ENCODE data around the gene GPR108. TPM values are rescaled to one million over a fixed set of nuclear protein-coding genes. Genes with fewer than 3 reads are reported as not detected.

Gene GPR108
- total and polyA plus RNA-seq, 2 of the 13 experiments (the other 11 are each of a cell fraction or from before 2014, with no cell fraction given), result 36.4 to 63.0 TPM

DNA sequence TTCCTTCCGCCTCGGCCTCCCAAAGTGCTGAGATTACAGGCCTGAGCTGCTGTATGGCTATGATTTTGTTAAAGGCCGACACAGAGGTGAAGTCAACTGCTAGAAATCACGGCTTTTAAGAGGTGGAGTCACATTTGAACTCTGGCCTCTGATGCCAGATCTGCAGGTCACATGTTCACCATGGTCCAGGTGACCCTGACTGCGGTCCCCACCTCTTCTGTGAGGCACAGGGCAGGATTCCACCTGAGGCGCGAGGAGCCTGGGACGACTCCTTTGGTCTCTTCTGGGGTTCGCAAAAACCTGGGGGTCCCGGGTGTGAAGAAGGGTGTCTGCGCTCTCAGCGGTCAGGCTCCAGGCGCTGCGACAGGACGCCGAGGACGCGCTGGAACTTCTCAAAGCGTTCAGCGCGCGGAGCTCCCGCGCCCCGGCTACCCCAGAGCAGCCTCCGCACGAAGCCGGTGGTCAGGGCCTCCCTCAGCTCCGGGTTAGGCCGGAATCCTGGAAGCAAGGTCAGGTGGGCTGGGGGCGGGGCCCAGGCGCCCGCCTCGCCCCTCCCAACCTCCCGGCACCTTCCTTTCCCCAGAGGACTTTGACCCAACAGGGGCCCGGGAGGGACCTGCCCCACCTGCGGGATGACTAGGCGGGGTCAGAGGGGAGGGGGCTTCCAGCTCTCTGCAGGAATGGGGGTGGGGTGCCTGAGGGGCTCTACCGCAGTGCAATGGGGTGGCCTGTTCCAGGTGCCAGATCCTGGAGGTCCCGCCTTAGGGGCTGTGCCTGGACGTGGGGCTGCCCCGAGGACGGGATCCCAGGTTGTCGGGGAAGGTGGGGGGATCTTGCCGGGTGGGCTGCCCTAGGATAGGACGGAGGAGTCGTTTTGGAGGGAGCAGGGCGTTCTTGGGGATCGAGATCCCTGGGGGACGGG, 15.1 kb upstream of the GPR108 start (continued):
- peak; percentile 74; the same call in 1 of the 2 replicates for TF ChIP-seq ZBTB34 (CRISPR knock-in tag; IDR thresholded peaks at IDR 0.05)
- TF ChIP-seq AKNA (CRISPR knock-in tag; IDR thresholded peaks at IDR 0.05; ENCODE audit: borderline replicate concordance), result 0 out of 2 replicates have a peak, but pooled peaks have one; percentile 32
- TF ChIP-seq THYN1 (CRISPR knock-in tag; IDR thresholded peaks at IDR 0.05; ENCODE audit: borderline replicate concordance, low read depth), result no peak
- no peak for TF ChIP-seq ZNF660 (CRISPR knock-in tag; IDR thresholded peaks at IDR 0.05; ENCODE audit: borderline replicate concordance, low read depth)
- TF ChIP-seq ZNF256 (CRISPR knock-in tag; conservative IDR thresholded peaks at IDR 0.05), result no peak
- TF ChIP-seq ZNF737 (CRISPR knock-in tag; IDR thresholded peaks at IDR 0.05; ENCODE audit: borderline replicate concordance), result no peak
- TF ChIP-seq STAT5B (CRISPR knock-in tag; IDR thresholded peaks at IDR 0.05), result no peak
- TF ChIP-seq ARHGAP35 (CRISPR knock-in tag; IDR thresholded peaks at IDR 0.05; ENCODE audit: borderline replicate concordance), result peak; percentile 79; the same call in 1 of the 2 replicates
- peak; percentile 56; the same call in 1 of the 2 replicates for TF ChIP-seq KLF11 (CRISPR knock-in tag; IDR thresholded peaks at IDR 0.05)
- TF ChIP-seq TOPORS (CRISPR knock-in tag; IDR thresholded peaks at IDR 0.05), result 0 out of 2 replicates have a peak, but pooled peaks have one; percentile 35
- 0 out of 2 replicates have a peak, but pooled peaks have one; percentile 17 for TF ChIP-seq ZNF546 (CRISPR knock-in tag; conservative IDR thresholded peaks at IDR 0.05)
- TF ChIP-seq, protein P1, sequence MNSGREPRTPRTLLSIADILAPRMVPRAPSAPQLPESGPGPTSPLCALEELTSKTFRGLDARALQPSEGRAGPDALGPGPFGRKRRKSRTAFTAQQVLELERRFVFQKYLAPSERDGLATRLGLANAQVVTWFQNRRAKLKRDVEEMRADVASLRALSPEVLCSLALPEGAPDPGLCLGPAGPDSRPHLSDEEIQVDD (CRISPR knock-in tag; IDR thresholded peaks at IDR 0.05; ENCODE audit: borderline replicate concordance), result peak; percentile 20; the same call in 1 of the 2 replicates
- no peak for TF ChIP-seq HOXA9 (CRISPR knock-in tag; IDR thresholded peaks at IDR 0.05; ENCODE audit: borderline replicate concordance)
- TF ChIP-seq, protein P2, sequence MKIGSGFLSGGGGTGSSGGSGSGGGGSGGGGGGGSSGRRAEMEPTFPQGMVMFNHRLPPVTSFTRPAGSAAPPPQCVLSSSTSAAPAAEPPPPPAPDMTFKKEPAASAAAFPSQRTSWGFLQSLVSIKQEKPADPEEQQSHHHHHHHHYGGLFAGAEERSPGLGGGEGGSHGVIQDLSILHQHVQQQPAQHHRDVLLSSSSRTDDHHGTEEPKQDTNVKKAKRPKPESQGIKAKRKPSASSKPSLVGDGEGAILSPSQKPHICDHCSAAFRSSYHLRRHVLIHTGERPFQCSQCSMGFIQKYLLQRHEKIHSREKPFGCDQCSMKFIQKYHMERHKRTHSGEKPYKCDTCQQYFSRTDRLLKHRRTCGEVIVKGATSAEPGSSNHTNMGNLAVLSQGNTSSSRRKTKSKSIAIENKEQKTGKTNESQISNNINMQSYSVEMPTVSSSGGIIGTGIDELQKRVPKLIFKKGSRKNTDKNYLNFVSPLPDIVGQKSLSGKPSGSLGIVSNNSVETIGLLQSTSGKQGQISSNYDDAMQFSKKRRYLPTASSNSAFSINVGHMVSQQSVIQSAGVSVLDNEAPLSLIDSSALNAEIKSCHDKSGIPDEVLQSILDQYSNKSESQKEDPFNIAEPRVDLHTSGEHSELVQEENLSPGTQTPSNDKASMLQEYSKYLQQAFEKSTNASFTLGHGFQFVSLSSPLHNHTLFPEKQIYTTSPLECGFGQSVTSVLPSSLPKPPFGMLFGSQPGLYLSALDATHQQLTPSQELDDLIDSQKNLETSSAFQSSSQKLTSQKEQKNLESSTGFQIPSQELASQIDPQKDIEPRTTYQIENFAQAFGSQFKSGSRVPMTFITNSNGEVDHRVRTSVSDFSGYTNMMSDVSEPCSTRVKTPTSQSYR (CRISPR knock-in tag; IDR thresholded peaks at IDR 0.05; ENCODE audit: borderline replicate concordance), result peak; percentile 51; the same call in 1 of the 2 replicates
- TF ChIP-seq RBM39 (IDR thresholded peaks at IDR 0.05; ENCODE audit: low read depth, low read length, poor library complexity, severe bottlenecking), result no peak
- peak; percentile 64; the same call in 1 of the 2 replicates for TF ChIP-seq ZFP36L2 (CRISPR knock-in tag; IDR thresholded peaks at IDR 0.05)
